Right renal cortex interstitium (tissue), 3 donors: ENCODE measurements around the gene SLC5A11. TPM values are rescaled to one million over a fixed set of nuclear protein-coding genes. Genes with fewer than 3 reads are reported as not detected.
"Not testable (repeated sequence)": the region's sequence is repeated elsewhere in the genome, so short reads cannot be mapped to it uniquely, and the experiment has no call there.

Experiments
- DNase-seq, 3 donors: peaks; one replicate each; pipeline ENCODE4 v3.0.0-alpha.2; 2013; ENCODE audit warnings: low read depth in 3 of 3, low spot score in 2 of 3
- polyA plus RNA-seq, 3 donors: library from polyadenylated mRNA; unstranded; fragments of 120-200 nt; gene quantifications; one replicate each; pipeline ENCODE4 v1.2.1, GENCODE V29; 2013; ENCODE audit not compliant: insufficient read length in 3 of 3

The SLC5A11 gene, protein sequence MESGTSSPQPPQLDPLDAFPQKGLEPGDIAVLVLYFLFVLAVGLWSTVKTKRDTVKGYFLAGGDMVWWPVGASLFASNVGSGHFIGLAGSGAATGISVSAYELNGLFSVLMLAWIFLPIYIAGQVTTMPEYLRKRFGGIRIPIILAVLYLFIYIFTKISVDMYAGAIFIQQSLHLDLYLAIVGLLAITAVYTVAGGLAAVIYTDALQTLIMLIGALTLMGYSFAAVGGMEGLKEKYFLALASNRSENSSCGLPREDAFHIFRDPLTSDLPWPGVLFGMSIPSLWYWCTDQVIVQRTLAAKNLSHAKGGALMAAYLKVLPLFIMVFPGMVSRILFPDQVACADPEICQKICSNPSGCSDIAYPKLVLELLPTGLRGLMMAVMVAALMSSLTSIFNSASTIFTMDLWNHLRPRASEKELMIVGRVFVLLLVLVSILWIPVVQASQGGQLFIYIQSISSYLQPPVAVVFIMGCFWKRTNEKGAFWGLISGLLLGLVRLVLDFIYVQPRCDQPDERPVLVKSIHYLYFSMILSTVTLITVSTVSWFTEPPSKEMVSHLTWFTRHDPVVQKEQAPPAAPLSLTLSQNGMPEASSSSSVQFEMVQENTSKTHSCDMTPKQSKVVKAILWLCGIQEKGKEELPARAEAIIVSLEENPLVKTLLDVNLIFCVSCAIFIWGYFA
- polyA plus RNA-seq = 1 to 10 TPM; 2.8 to 6.5 (median 5.9) TPM

- DNase-seq = no peak
Measured at GRCh38 chr16:24845726-24846547, at the start of gene SLC5A11. Gene SLC5A11 (plus strand): TSS chr16:24845963. CDS start chr16:24858644, 12,681 bp downstream.

DNA sequence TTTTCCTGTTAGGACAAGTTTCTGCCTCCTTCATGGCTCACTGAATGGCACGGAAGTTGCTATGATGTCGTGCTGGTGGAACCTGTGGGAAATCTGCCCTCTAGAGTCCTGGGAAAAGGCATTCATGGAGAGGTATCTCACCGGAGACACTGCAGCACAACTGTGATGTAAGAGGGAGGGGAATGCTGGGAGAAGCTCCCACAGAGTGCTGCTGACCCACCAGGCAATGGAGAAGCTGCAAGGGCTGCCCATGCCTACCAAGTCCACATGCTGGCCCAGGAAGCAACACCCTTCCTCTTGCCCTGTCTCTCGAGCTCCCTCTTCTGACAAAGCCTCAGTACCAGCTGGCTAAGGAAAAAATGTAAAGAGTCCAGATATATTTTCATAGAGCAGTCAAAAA lies 45.2 kb upstream of the SLC5A11 start:
- DNase-seq = no peak

DNA sequence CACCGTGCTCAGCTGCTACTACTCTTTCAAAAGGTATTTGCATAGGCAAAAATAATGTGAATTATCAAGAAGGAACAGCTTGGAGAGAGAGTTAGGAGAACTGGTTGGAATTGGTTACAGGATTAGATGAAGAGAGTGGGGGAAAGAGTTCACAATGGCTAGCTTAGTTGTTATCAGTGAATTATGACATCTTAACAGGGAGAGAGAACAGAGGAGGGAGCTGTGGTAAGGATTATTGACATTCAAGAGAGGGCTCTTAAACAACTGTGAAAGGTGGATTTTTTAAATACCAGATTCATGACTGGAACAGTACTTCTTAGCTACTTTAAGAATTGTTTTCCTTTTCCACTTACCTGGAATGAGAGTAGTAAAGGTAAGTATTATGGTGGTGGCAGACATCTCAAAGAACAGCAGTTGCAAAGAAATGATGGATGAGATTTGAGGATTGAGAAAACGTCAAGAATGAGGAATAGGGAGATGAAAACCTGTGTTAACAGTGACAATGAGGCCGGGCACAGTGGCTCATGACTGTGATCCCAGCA lies 43.9 kb upstream of the SLC5A11 start:
- no peak for DNase-seq

GRCh38 chr16:24805484-24805883 lies 40.3 kb upstream of the SLC5A11 start:
- no peak for DNase-seq

GRCh38 chr16:24807301-24807700 lies 38.5 kb upstream of the SLC5A11 start:
- no peak for DNase-seq

DNA sequence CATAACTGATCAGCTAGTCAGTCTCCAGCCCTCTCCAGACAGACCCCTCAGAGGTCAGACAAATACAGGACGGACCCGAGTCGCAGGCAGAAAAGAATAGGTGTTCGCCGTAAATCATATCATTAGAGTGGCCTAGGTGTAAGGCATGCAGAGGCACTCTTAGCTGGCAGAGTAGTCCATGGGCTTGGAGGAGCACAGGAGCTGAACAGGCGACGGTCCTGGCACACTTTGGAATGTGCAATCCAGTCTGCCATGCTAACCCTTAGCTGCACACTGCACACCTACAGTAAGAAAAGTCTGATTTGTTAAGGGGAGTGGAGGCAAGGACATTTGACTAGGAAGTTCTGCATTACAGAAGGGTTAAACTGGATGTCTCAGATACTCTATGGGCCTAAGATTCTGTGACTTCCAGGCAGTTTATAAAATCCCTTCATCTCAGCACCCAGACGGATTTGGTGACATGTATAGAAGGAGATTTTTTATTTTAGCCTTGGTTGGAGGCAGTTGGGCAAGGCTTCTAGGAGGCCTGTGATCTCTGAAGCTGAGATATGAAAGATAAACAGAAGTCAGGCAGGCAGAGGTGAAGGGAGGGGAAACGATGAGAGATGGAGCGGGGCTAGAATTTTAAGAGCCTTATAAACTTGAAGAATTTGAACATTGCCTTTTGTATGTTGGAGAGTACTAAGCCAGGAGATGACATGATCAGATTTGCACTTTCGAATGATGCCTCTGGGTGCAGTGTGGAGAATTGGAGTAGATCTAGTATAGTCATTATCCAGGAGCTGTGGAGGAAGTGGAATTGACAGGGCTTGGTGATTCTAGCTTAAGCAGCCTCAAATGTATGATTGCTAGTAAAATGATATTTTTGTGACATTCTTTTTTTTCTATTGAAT lies 34.6 kb upstream of the SLC5A11 start:
- DNase-seq = no peak

GRCh38 chr16:24812813-24813212 lies 33.0 kb upstream of the SLC5A11 start:
- DNase-seq = not testable (repeated sequence)

- no peak for DNase-seq
Measured at GRCh38 chr16:24815021-24815420, 30.7 kb upstream of the SLC5A11 start.

- DNase-seq = no peak
Measured at GRCh38 chr16:24816688-24817087, 29.1 kb upstream of the SLC5A11 start.

DNA sequence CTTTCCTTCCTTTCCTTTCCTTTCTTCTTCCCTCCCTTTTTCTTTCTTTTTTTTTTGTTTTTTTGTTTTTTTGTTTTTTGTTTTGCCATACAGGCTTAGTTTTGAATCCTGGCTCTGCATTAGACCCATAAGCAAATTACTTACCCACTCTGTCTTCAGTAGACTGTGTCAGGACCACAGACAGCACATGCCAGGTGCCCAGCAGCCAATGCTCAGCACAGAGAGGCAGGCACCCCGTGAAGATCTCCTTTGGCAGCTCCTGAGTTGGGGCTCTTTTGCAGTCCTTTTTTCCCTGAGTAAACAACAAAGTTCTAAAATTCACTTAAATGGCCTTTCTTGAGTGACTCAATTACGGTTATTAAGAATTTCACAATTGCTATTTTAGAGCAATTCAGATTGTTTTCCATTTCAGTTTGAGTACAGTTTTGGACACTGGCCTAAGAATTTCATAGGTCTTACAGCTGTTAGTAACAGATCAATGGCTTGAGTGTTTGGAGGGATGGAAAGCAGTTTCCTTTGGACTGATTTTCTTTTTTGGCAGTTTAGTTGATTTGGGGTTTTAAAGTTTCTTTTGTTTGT lies 26.2 kb upstream of the SLC5A11 start:
- no peak for DNase-seq

GRCh38 chr16:24820522-24820921 lies 25.2 kb upstream of the SLC5A11 start:
- no peak for DNase-seq

GRCh38 chr16:24821129-24821528 lies 24.6 kb upstream of the SLC5A11 start:
- no peak for DNase-seq

DNA sequence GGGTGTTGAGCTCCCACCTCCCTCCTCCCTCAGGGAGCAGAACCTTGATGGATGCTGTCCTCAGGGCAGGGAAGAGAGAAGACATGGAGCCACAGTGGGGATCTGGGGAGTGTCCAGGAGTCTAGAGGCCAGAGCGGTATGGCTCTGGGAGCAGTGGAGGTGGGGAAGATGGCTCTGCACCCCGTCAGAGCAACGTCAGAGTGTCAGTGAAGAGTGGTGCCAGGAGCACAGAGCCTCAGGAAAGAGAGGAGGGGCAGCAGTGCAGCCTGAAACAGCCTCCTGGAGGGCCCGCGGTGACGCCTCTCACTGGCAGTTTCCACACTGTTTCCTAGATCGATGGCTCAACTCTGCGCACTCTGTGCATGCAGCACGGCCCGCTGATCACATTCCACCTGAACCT lies 23.2 kb upstream of the SLC5A11 start:
- DNase-seq = no peak

GRCh38 chr16:24822974-24823373 lies 22.8 kb upstream of the SLC5A11 start:
- no peak for DNase-seq

DNA sequence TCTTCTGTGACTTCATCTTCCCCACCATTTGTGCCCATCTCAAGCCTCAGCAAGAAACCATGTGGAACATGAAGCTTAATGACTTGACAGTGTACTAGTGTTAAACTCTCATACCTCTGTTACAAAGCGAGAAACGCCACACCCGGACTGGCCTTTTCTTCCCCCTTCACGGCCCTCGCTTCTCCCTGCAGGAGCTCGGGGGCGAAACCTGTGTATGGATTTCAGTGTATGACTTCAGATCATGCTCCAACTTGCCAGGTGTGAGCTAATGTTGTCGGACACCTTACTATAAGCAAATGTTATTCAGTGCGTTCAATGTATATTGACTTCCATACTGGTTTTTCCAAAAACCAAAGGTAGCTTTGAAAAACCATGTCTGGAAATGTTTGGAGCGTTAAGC lies 20.1 kb upstream of the SLC5A11 start:
- no peak for DNase-seq

GRCh38 chr16:24826096-24826690 lies 19.6 kb upstream of the SLC5A11 start:
- no peak for DNase-seq

DNA sequence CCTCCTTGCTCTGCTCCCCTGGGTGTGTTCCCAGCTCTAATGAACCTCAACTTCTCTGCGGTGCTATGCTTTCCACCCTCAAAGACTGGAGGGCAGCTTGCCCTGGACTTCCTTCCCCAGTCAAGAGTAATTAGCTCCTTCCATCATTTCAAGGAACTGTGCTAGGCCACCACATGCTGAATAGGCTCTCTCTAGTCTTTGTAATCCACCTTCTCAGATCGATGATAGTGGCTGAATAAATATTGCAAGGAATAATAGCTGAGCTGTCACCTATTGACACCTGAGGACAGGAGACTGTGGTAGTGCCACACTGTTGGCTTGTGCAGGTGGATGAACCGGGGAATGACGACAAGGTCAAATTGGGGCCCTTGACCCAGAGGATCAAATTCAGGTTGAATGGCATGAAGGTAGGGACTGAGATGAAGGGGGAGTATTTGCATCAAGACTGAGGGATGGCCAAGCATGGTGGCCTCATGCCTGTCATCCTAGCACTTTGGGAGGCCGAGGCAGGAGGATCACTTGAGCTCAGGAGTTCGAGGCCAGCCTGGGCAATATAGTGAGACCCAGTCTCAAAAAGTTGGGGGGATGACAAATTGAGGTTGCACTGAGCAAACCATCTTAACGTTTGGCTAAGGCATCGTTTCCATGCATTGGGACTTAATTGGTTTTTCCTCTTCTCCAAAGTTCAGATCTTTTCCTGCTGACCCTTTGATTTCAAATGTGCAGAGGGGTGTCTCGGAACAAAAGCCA lies 18.8 kb upstream of the SLC5A11 start:
- no peak for DNase-seq

GRCh38 chr16:24829153-24829552 lies 16.6 kb upstream of the SLC5A11 start:
- DNase-seq = no peak
